Endometrium (tissue), 2 donors: ENCODE measurements around the gene CLSTN2.
A peak's percentile ranks its signal among the peaks of the same experiment; 100 is the strongest.

Source experiments
- FAIRE-seq: peaks from 2 replicates; lab custom pipeline; 2012; peaks lifted over from hg19 to GRCh38; lab: Jason Lieb, UNC
- donor health status: control.
- donor health status: control.

Gene CLSTN2

DNA sequence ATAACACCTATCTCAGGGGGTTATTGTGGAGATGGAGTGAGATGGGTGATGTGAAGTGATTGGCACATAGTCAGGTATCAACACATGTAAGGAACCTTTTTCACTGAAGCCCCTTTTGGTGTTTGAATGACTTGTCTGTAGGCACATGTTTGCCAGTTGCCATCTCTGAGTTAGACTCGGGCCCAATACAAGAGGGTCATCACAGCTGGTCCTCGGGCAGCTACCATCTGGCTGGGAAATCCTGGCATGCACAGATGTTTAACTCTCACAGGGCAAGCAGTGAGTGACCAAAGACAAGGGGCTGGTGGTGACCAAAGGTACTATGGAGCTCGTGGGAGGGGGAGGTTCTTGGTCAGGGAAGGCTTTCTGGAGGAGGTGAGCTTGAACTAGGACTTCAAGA lies 118.8 kb downstream of the CLSTN2 start:
- no peak for FAIRE-seq

DNA sequence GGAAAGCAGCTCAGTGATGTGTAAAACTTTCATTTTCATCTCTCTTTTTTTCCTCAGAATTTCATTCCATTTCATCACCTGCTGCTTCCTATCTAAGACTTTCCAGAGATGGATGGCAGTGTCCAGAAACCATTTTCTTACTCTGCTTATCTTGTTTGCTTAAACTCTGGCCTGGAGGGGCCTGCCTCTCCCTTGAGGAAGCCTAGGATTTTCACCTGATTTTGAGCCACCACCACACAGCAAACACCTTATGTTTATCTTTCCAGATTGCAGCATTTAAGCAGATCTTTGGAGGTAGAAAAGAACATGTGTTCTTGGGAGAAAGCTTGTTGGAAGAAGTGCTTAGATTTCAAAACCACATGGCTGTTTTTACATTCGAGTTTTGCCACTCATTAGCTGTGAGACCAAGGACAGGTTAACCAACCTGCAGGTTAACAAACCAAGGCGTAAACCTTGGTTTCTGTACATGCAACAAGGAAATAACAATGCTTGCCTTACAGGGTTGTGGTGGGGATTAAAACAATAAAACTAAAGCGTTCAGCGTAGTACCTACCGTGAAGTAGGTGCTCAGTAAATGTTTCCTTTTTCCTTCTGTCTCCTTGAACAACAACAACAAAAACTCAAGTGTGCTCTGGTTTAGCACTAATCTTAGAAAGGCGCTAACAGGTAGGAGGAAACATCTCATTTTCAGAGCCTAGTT lies 120.3 kb downstream of the CLSTN2 start:
- FAIRE-seq: no peak

DNA sequence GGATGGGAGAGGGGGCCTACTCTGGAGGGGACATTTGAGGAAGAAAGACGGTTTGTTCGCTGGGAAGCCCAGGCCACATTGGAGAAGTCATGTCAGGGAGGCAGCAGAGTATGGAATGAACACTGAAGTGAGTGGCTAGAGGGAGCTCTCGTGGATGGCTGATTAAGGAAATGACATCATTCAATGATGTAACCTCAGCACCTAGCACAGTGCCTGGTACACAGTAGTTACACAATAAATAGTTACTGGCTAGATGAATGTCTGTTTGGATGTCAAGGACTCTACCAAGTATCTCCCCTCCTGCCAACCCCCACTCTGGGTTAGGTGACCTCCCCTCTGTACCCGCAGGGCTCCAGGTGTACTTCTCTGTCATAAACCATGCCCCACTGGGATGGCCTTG lies 121.1 kb downstream of the CLSTN2 start:
- FAIRE-seq: no peak

DNA sequence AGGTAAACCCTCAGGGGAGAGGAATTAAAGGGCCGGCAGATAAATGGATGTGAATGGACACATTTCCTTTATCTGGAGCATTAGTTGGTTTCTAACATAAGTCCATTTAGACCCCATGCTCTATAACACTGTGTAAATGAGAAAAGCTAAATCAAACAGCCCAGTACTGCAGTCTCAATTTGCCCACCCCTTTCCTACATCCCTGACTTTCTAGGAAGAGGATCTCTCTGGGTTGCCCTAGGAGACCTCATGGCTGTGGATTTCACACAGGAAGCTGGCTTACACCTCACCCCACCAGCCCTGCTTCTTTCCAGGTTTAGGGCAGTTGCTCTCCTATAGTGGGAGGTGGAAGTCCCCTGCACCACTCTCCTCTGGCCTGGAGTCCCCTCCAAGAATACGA lies 126.2 kb downstream of the CLSTN2 start:
- FAIRE-seq: no peak

DNA sequence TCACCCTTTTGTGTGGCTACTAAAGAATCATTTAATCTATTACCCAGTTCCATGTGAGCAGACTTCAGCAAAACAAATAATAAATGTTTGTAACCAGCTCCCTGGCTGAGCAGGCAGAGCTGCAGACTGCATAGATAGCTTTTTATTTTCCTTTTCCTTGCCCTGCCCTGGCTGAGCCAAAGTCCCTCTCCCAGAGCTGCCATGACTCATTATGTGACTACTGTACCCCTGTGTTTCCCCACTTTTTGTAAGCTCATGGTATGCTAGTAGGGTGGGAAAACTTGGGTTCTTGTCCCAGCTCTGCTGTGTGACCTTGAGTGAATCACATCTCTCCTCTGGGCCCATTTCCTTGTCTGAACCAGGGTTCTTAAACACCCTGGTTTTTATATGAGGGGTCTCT lies 127.5 kb downstream of the CLSTN2 start:
- FAIRE-seq: no peak

DNA sequence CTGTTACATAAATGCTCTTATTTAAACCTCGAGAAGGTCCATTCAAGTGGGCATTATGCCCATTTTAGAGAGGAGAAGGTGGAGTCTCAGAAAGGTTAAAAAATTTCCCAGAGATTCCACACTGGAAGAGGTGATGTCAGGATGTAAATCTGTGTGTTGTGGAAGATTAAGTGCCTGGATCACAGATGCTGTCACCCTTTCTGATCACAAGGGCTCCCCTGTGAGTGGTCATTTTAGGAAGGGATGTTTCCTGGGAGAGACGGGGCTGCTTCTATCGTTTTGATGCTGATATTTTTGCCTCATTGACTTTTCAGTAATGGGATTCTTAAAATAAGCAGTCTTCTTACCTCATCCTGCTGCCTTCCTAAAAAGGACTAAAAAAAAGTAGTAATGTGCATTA lies 132.5 kb downstream of the CLSTN2 start:
- no peak for FAIRE-seq

DNA sequence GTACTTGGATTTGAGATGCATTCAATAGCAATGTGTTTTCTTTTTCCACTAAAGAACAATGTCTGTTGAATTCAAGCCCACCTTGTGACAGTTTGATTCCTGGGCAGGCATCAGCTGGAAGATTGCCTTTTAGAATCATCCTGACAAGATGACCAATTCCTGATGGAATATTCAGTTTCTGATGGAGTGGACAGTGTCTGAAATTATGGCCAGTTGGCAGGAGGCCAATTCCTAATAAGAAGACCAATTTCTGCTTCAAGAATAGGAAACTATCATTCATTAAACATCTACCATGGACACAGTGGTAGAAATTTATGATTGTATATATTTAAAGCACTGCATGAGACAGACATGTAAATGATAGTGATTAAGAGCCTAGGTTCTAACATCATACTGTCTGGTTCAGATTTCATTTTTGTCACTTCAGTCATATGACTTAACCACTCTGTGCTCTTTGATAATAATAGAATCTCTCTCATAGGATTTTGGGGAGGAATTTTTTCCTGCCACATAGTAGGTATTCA lies 133.6 kb downstream of the CLSTN2 start:
- no peak for FAIRE-seq

DNA sequence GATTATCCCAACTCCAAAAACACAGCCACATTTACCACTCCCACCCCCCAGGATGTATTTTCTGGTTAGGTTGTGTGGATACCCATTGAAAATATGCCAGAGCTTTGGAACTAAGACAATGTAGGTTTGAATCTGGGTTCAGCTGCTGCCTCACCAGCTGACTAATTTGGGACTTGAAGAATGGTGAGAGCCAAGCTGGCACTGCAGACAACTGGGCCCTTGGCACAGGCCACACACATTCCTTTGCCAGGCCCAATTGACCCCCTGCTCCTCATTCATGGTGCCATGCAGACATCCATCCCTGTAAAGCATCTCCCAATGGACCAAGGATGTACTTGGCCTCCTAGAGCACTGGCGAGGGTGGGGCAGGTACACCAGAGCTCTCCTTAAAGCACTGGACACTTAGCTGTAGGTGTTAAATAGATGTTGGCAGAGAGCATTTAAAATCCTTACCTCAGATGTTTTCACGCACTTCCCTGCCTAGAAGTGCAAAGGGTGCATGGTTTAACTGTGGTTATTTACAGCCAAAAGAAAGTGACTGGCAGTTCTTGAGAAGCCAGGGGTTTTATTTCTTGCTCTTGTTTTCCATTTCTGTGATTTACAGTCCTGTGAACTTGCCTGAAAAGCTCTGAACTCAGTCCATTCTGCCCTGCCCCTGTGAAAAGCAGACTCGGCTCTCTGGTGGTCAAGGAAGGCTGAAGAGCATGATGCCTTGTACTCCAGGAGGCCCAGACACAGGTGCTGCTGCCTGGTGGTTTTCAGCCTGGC lies 138.5 kb downstream of the CLSTN2 start:
- no peak for FAIRE-seq

DNA sequence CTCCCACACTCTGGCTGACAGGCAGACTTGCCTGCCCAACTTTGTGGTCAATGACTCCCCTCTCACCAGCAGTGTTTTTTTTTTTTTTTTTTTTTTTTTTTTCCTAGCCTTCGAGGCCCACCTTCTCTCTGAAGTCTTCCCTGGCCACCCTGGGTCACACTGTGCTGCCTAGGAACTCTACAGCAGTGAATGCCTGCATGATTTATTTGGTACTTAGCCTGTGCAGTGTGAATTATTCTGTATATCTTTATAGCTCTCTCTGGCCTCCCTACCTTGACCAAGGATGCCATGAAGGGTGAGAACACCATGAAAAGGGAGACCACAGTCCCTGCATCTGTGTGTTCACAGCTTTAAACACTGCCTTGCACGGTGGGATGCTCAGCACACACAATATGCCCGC lies 141.6 kb downstream of the CLSTN2 start:
- no peak for FAIRE-seq

DNA sequence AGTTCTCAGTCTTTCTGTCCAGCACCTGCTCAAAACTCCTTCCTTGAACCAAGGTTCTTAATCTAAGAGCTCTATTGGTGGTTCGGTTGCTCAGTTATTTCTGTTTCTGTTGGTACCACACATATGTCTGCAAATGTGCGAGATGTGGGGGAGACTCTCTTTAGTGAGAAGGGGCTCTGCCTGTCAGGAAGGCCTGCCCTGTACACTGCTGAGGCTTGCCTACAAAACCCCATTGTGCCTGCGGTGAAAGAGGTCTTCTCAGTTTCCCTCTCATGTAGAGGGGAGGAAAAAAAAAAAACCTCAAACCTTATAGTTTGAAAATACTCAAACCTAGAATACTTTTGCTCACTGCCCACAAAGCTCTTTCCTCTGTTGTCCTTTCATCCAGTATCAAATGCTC lies 142.4 kb downstream of the CLSTN2 start:
- no peak for FAIRE-seq

DNA sequence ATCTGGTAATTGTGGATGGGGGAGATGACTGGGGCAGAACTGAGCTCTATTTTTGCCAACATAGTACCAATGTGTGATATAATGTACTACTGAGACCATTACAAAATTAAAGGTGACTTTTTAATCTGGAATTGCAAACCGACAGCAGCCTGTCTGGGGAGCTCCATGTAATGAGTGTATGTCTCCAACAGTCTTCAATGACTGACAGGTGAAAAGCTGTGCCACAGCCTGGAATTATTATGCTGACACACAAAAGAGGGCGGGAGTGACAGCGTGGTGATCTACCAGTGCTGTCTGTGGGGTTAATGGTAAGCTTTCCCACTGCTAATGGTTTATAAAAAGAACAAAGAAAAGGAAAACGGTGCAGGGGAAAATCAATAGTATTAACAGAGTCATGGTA lies 143.4 kb downstream of the CLSTN2 start:
- no peak for FAIRE-seq

DNA sequence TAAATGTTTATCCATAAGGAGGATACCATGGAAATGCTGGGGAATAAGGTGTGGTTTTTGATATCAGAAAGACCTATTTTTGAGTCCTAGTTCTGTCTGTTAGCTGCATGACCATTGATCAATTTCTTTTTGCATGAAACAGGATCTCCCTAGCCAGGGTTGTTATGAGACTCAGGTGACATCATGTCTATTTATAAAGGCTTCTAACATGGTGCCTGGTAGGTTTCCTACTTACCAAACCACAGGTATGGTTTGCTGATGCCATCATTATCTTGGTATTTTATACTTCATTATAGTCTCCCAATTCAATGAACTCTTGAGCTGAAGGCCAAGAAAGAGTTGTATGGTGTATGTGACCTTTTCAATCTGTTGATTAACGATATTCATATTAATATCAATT lies 144.0 kb downstream of the CLSTN2 start:
- FAIRE-seq: no peak

DNA sequence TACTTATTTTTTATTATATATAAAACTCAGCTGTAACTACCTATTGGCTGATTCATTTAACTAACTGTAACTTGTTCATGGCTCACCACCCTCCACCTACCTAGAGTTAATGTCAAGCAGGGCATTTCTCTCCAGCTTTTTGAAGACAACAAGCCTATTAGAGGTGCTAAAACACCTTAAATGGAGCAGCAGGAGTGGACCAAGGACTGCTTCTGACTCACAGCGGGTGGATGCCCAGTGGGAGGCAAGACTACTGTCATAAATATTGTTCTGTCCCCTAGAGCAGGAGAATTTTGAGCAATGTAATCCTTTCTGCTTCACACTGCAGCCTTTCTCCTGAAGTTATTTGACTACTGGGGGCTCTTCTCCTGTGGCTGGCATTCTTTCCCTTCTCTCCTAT lies 146.9 kb downstream of the CLSTN2 start:
- FAIRE-seq: no peak

DNA sequence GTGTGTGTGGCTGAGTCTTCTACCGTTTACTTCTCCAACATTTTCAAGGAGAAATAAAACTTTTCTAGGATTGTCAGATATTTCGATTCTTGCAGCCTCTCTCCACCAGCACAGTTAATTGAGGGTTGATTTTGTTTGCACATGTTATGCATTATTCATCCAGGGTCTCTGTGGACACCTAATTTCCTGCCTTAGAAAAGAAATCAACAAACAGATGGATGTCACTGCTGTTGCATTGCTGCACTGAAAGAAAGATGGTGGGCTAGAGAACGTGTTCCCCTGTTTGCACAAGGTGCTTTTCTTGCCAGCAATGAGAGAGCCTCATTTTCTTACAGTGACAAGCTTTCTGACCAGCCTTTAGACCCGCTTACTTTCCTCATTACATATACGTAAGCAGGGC lies 150.0 kb downstream of the CLSTN2 start:
- FAIRE-seq: no peak

DNA sequence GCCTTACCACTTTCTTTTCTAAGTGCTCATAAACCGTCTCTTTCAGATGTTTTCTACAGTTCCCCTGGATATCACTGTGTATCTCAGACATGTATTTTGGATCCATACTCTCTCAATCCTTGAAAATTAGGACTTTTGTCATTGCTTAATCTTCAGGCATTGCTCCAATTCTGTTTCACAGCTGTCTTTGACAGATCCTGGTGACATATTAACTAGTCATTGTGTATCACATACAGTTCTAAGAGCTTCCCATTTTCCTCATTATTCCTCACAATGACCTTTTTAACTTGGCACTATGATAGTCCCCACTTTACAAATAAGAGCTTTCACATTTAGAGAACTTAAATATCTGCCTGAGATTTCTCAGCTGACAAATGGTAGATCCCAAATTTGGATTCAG lies 151.7 kb downstream of the CLSTN2 start:
- no peak for FAIRE-seq

DNA sequence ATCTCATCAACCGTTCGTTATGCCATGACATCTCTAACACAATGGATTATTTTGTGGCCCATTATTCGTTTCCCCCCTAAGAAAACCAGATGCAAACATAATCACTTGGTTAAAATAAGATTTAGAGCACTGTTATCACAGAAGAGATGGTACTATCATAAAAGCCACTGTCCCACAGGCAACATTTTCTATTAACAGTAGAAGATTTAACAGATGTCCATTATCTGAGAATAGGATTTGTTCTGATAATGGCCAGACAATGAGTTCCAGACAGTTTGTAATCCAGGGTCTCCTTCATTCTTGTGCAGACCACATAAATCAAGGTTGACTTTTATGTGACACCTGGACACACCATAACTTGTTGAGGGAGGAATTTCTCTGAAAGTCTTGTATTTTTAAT lies 153.1 kb downstream of the CLSTN2 start:
- no peak for FAIRE-seq

DNA sequence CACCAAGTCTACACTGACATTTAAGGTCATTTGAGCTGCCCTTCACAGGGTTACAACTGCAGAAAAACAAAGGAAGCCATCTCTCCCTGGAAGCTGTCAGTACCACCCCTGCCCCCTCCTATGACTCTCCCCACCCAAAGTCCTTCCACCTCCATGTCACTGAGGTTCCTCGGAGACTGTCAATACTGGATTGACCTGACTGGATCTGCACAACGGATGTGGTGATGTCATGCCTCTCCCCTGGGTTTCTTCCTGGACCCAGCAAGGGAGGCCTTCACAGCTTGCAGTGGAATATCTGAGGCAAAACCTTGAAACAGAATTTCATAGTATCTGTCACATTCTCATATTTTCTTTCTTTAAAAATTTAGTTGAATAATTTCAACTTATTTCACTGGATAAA lies 153.5 kb downstream of the CLSTN2 start:
- no peak for FAIRE-seq

DNA sequence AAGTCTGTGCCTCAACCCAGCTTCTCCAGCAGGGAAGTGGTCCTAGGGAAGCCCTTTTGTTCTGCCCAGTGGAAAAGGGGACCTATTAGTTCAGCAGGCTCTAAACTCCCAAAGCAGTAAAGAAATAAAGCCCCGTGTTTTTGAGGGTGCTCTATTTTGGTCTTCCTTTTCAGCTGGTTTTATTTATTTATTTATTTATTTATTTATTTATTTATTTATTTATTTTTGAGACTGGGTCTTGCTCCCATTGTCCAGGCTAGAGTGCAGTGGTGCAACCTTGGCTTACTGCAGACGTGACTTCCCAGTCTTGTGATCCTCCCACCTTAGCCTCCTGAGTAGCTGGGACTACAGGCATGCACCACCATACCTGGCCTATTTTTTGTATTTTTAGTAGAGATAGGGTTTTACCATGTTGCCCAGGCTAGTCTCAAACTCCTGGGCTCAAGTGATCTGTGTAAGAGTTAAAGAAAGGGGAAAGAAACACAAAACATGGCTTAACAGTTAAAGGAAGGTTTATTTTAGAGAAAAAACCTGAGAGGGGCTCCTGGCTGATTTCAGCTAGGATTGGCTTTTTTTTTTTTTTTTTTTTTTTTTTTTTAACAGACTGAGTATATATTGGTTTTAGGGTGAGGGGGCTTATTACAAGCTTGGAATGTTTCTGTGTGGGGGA lies 154.6 kb downstream of the CLSTN2 start:
- no peak for FAIRE-seq

DNA sequence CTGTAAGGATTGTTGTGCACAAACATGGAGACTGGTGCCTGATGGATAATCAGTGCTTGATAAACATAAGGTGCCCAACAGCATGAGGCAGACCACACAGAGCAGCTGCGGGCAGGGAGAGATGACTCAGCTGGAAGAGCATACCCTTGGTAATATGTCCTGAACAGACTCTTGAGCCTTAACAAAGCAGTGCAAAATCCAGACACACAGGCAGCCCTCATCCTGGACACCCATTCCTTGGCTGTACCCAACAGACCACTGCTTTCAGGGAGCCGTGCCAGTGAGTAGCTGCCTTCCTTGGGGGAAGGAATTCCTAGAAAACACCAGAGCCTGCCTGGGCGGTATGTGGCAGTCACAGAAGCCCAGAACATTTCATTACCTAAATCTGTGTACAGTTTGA lies 156.2 kb downstream of the CLSTN2 start:
- no peak for FAIRE-seq

DNA sequence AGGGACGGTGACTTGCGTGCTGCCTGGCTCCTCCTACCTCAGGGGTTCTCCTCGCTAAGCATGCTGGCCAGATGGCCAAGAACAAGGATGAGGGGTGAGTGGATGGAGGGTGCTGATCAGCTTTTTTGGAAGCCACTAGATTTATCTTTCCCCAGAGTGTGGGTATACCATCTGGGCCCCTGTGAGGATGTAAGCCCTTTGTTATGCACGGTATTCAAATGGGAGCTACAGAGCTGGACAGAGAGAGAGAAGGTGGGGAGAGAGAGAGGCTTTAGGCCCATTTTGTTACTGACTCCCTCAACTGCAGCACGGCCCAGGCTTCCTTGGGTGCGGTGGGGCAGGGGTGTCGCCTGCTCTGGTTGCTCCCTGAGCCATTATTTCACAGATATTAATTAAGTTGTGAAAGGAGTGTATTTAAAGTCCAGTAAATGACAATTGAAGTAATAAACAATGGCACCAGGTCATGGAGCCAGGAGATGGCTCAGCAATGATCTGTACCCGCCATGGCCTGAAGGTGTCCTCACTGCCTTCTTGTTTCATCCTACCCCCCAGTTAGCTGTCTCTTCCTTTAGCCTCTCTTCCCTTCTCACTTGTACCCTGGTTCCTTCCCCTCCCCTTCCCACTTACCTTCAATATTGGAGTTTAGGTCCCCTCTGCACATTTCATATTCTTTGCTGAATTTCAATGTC lies 158.0 kb downstream of the CLSTN2 start:
- FAIRE-seq: no peak

DNA sequence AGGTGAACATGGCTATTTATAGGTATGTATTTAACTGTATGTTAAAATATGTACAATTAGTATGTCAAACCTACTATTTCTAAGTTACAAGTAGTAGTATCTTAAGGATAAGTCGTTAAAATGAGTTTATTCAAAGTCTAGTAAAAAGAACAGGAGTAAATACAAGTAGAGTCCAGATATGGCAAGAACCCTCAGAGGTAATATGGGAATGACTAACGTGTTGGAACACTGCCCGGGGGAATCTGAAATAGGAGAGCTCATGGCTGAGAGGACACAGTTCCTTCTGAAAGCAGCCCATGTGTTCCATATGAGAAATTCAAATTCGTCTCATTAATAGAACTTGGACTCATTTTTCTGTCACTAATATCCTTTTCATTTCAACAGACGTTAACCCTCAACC lies 158.8 kb downstream of the CLSTN2 start:
- peak; percentile 94 for FAIRE-seq

DNA sequence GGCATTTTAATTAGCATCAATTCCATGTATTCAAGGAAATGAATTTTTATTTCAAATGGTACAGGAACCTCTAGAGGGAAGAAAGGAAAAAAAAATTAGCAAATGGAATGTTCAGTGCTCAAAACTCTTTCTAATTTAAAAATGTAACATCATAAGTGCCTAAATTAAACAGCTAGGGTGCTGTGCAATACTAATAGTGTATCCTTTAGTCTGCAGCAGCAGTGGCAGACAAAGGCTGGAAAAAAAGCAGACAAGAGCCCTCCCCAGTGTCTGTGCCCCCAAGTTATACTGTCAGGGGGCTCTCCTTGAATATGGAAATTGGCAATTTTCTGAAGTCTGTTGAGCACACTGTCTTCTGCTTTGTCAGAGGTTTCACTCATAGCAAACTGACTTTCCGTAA lies 159.5 kb downstream of the CLSTN2 start:
- FAIRE-seq: no peak

DNA sequence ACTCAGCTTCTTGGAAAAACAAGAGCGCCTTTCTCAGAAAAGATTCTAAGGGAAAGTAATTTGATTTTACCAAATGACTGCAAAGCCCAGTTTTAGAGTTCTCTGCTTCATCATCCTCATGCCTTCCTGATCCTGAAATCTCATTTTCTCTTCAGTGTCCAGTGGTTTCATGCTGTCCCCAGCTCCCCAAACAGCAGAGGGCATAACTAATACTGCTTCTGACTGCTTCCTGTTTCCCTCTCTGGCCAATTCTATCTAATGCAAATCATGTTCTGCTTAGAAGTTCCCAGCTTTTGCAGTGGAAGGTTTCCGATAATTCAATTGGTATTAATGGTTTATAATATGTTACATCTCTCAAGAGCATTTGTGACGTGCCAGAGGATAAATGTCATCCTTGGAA lies 161.1 kb downstream of the CLSTN2 start:
- no peak for FAIRE-seq
